GM10266 (cell line): ENCODE data around the gene PCDHGA4.

Source experiments
- DNase-seq: peaks from one replicate; pipeline ENCODE4 v3.0.0; 2012; ENCODE audit errors: extremely low spot score
- CTCF ChIP-seq: IDR thresholded peaks from 2 replicates; pipeline ENCODE4 v1.5.1; 2012; ENCODE audit warnings: mild to moderate bottlenecking, low read depth; ENCODE audit not compliant: control insufficient read depth, insufficient read depth; ENCODE audit errors: missing control alignments

Gene PCDHGA4

GRCh38 chr5:141402553-141403243 is 47.9 kb downstream of the PCDHGA4 start, which contains the start of gene PCDHGA9:
TSS of gene PCDHGA9 (plus strand) at chr5:141402778. CDS start at chr5:141402953, 175 bp downstream.
- TF ChIP-seq CTCF: peak; percentile 31
- DNase-seq: no peak

DNA sequence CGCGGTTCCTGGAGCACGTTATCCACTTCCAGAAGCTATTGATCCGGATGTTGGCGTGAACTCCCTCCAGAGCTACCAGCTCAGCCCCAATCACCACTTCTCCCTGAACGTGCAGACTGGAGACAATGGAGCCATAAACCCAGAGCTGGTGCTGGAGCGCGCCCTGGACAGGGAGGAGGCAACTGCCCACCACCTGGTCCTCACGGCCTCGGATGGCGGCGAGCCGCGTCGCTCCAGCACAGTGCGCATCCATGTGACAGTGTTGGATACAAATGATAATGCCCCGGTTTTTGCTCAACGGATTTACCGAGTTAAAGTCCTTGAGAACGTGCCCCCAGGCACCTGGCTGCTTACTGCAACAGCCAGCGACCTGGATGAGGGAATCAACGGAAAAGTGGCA is 48.6 kb downstream of the PCDHGA4 start:
- DNase-seq: no peak
- TF ChIP-seq CTCF: no peak
